Measurements from ENCODE around the gene FAM110C.

GRCh38 chr2:36318-36717, 10.0 kb downstream of the FAM110C start:
- TF ChIP-seq, protein P1, sequence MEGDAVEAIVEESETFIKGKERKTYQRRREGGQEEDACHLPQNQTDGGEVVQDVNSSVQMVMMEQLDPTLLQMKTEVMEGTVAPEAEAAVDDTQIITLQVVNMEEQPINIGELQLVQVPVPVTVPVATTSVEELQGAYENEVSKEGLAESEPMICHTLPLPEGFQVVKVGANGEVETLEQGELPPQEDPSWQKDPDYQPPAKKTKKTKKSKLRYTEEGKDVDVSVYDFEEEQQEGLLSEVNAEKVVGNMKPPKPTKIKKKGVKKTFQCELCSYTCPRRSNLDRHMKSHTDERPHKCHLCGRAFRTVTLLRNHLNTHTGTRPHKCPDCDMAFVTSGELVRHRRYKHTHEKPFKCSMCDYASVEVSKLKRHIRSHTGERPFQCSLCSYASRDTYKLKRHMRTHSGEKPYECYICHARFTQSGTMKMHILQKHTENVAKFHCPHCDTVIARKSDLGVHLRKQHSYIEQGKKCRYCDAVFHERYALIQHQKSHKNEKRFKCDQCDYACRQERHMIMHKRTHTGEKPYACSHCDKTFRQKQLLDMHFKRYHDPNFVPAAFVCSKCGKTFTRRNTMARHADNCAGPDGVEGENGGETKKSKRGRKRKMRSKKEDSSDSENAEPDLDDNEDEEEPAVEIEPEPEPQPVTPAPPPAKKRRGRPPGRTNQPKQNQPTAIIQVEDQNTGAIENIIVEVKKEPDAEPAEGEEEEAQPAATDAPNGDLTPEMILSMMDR (IDR thresholded peaks at IDR 0.05; ENCODE audit: poor library complexity) = no peak
- no peak for TF ChIP-seq EZH2 (IDR thresholded peaks at IDR 0.05; ENCODE audit: borderline replicate concordance)
